GM10266 (cell line): ENCODE results near the gene ZNF500.

Experiments used
- DNase-seq: peaks from one replicate; pipeline ENCODE4 v3.0.0; 2012; ENCODE audit errors: extremely low spot score
- TF ChIP-seq, protein P1 (sequence below): IDR thresholded peaks from 2 replicates; pipeline ENCODE4 v1.5.1; 2012; ENCODE audit warnings: mild to moderate bottlenecking, low read depth; ENCODE audit not compliant: control insufficient read depth, insufficient read depth; ENCODE audit errors: missing control alignments

ZNF500 gene

DNA sequence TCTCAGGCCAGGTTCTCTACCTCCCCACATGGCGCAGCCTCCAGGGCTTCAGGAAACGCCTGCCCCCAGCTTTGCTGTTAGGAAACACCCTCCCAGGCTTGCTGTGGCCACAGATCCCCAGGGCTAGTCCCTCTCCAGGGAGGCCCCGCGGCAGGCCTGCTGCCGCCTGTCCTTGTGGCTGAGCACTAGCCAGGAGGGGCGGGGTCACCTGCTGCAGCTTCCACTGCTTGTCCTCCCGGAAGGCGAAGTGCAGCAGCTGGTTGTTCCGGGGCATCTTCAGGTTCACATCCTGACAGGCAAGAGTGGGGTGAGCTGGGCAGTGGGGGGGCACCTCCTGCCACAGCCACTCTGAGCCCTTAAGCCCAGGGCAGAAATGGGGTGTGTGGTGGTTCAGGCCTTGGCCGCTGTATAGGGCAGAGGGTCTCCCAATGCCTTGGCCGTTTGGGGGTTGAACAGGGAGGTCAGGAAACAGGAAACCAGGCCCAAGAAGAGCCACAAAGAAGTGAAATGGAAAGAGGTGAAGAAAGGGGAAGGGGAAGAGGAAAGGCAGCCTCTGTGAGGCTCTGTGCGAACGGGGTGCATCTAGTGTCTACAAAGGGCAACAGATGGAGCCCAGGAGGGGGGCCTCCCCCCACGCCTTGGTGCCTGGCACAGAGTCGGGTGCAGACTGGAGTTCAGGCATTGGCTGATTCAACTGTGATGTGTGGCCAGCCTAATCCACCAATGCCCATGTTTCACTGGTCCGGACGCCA, 33.5 kb upstream of the ZNF500 start:
- peak; percentile 78 for DNase-seq
- TF ChIP-seq, protein P1, sequence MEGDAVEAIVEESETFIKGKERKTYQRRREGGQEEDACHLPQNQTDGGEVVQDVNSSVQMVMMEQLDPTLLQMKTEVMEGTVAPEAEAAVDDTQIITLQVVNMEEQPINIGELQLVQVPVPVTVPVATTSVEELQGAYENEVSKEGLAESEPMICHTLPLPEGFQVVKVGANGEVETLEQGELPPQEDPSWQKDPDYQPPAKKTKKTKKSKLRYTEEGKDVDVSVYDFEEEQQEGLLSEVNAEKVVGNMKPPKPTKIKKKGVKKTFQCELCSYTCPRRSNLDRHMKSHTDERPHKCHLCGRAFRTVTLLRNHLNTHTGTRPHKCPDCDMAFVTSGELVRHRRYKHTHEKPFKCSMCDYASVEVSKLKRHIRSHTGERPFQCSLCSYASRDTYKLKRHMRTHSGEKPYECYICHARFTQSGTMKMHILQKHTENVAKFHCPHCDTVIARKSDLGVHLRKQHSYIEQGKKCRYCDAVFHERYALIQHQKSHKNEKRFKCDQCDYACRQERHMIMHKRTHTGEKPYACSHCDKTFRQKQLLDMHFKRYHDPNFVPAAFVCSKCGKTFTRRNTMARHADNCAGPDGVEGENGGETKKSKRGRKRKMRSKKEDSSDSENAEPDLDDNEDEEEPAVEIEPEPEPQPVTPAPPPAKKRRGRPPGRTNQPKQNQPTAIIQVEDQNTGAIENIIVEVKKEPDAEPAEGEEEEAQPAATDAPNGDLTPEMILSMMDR, result no peak

DNA sequence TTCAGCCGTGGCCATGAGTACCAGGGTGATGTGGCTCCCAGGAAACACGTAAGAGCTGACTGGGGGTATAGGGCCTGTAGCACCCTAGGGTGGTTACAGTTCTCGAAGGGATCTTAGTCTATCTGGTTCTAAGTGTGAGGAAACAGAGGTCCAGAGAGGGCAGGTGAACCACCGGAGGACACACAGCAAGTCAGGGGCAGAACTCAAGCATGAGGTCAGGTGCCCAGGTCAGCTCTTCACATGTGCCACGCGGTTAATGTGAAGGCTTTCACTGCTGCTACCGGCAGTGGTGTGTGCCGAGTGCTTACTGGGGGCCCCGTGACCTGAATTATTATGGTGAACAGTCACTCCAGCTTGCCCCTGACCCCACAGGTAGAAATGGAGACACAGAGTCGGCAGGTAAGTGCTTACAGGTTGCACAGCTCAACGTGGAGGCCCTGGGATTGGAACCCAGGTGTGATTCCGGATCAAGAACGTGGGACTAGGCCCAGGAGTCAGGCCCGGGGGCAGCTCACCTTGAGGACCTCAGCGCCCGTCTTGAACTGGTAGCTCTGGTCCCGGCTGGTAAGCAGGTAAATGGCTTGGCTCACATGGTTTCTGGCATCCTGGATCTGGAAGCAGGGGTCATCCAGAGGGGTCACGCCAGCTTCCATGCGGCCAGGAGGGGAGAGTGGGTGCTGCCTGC, 32.4 kb upstream of the ZNF500 start:
- TF ChIP-seq, protein P1, result no peak
- DNase-seq, result no peak

DNA sequence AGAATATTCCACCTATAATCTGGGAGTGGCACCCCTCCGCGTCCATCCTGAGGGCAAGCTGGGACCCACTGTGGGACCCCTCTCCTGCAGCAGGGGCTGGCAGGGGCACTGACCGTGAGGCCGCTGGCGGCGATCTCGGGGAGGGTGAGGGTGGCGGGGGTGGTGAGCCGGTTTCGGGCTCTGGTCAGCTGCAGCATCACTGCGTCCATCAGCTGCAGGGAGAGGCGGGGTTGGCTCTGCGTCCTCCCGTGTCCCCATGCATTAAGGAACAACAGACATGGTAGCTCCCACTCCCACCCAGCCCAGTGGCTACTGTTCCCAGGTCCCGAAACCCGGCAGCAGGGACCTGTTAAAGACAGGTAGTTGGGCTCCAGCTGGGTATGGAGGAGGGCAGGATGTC, 31.5 kb upstream of the ZNF500 start:
- DNase-seq, result no peak
- TF ChIP-seq, protein P1, result no peak

DNA sequence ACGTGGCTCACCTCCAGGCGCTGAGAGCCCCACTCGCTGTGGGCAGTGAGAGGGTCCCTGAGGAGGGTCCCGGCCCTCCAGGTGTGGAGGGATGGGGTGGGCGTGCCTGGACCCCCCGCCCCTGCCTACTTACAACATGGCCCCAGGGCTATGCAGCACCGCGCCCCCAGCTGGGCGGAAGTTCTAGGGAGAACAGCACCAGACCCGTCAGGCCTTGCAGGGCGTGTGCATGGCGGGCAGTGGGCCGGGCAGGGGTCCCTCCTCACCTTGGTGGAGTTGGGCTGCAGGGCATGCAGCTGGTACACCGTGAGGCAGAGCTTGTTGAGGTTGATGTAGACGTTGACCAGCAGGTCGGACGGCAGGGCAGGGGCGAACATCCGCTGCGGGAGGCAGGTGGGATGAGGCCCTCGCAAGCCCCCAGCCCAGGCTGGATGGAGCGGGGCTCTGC, 30.9 kb upstream of the ZNF500 start:
- TF ChIP-seq, protein P1, result no peak
- no peak for DNase-seq

DNA sequence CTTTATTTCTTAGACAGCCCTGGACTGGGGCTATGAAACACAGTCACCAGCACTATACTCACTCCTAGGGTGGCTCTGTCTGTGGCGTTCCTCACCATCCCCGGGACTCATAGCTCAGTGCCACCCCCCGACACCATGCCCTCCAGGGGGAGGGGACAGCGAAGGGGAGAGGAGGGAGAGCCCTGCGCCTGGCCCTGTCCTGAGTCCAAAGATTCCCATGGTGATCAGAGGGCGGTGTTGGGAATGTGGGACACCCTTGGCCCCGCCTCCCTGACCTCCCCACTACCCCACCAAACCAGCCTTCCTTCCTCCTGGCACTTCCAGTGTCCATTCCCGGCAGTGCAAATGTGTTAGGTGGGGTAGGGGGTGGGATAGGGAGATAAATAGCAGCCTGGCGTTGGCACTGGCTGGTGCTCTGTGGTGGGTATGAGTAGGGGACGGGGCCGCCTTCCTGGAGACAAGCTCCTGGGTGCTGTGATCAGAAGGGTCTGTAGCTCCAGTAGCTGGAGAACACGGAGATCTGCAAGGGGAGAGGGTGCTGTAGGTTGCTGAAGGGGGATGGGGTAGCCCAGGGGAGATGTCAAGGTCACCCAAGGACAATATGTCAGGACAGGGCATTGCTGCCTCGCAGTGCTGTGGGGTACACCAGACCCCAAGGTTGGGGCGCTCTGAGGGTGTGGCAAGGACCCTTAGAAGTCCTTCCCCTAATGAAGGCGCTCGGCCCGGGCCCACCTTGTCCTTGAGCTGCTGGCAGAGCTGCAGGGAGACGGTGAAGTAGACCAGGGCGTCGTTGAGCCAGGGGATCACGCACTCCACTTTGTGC, 30.2 kb upstream of the ZNF500 start:
- no peak for DNase-seq
- TF ChIP-seq, protein P1, result no peak

DNA sequence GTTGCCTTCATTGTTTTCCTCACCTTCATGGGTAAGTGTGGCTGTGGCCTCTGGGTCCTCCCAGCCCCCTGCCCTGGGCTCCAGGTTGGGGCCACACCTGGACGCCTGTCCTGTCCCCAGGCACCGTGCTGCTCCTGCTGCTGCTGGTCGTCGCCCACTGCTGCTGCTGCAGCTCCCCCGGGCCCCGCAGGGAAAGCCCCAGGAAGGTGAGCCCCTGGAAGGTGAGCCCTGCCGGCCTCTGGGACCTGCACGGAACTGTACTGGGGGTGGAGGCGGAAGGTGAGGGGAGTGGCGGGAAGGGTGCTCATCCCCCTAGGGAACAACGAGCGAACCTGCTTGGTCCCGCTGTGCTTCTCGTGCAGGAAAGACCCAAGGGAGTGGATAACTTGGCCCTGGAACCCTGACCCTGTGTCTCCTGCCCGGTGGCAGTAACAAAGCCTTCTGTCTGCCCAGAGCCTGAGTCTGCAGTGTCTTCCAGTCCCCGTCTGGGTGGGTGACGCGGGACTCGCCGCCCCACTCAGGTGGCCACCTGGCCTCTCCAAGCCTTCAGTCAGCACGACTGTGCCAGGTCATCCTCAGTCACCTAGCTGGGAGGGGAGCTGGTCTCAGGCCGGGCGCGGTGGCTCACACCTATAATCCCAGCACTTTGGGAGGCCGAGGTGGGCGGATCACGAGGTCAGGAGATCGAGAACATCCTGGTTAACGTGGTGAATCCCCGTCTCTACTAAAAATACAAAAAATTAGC, 29.0 kb upstream of the ZNF500 start:
- no peak for DNase-seq
- TF ChIP-seq, protein P1, result no peak
